Stimulated activated CD8-positive, alpha-beta memory T cell treated with anti-CD3 and anti-CD28 coated beads, Interleukin-4, amount 100 ng/mL, for 24 hours (primary cell): ENCODE results near the gene PCDH19.

Source experiments
- DNase-seq: peaks from one replicate; pipeline ENCODE4 v3.0.0-alpha.2; 2020; ENCODE audit warnings: low read depth

The PCDH19 gene

GRCh38 chrX:100296183-100296753 lies 113.8 kb downstream of the PCDH19 start:
- no peak for DNase-seq

- DNase-seq = no peak
Observed at GRCh38 chrX:100294965-100295364, 115.1 kb downstream of the PCDH19 start.

GRCh38 chrX:100289066-100289558 lies 121.0 kb downstream of the PCDH19 start:
- DNase-seq = no peak

GRCh38 chrX:100277231-100277630 lies 132.8 kb downstream of the PCDH19 start:
- no peak for DNase-seq

GRCh38 chrX:100274916-100275315 lies 135.2 kb downstream of the PCDH19 start:
- no peak for DNase-seq

GRCh38 chrX:100265179-100265578 lies 144.9 kb downstream of the PCDH19 start:
- DNase-seq = no peak

- no peak for DNase-seq
Observed at GRCh38 chrX:100264200-100264599, 145.9 kb downstream of the PCDH19 start.

- no peak for DNase-seq
Observed at GRCh38 chrX:100263650-100264049, 146.4 kb downstream of the PCDH19 start.

GRCh38 chrX:100248885-100249493 lies 161.1 kb downstream of the PCDH19 start:
- DNase-seq = no peak

- no peak for DNase-seq
Observed at GRCh38 chrX:100247826-100248225, 162.2 kb downstream of the PCDH19 start.

- DNase-seq = no peak
Observed at GRCh38 chrX:100244681-100245080, 165.4 kb downstream of the PCDH19 start.
